GM18519 (cell line): Measurements from ENCODE around the gene BAHD1.

Source experiments
- ATAC-seq: cut with Tn5 transposase; IDR thresholded peaks from one replicate; pipeline ENCODE4 v1.9.1; 2021; ENCODE audit warnings: mild to moderate bottlenecking, moderate library complexity; ENCODE audit not compliant: unreplicated experiment, low FRiP score

BAHD1 gene

GRCh38 chr15:40421246-40422157, 19.3 kb upstream of the BAHD1 start:
- no peak for ATAC-seq

- ATAC-seq: no peak
Observed at GRCh38 chr15:40424483-40425115, 16.2 kb upstream of the BAHD1 start.

- ATAC-seq: no peak
Observed at GRCh38 chr15:40425681-40426080, 15.1 kb upstream of the BAHD1 start.

- no peak for ATAC-seq
Observed at GRCh38 chr15:40427188-40427587, 13.6 kb upstream of the BAHD1 start.

GRCh38 chr15:40428185-40428584, 12.6 kb upstream of the BAHD1 start:
- ATAC-seq: no peak

- ATAC-seq: no peak
Observed at GRCh38 chr15:40429068-40429710, 11.6 kb upstream of the BAHD1 start.

- ATAC-seq: no peak
Observed at GRCh38 chr15:40430271-40430805, 10.4 kb upstream of the BAHD1 start.

- ATAC-seq: no peak
Observed at GRCh38 chr15:40435023-40435709, 5.6 kb upstream of the BAHD1 start.

- no peak for ATAC-seq
Observed at GRCh38 chr15:40435710-40436089, 5.1 kb upstream of the BAHD1 start.

GRCh38 chr15:40436116-40436891, 4.4 kb upstream of the BAHD1 start:
- ATAC-seq: no peak

GRCh38 chr15:40436892-40437751, 3.6 kb upstream of the BAHD1 start:
- ATAC-seq: no peak

- ATAC-seq: no peak
Observed at GRCh38 chr15:40437752-40438687, 2.7 kb upstream of the BAHD1 start.

GRCh38 chr15:40438712-40439111, 2.0 kb upstream of the BAHD1 start:
- ATAC-seq: no peak

- ATAC-seq: no peak
Observed at GRCh38 chr15:40439461-40439959, 1.2 kb upstream of the BAHD1 start.

- ATAC-seq: no peak
Observed at GRCh38 chr15:40439960-40440742, 602 bp upstream of the BAHD1 start.

- ATAC-seq: no peak
Observed at GRCh38 chr15:40441565-40442531, 1.1 kb downstream of the BAHD1 start.
